Measurements from ENCODE around the gene MAD1L1.
"Not testable (repeated sequence)": the region's sequence is repeated elsewhere in the genome, so short reads cannot be mapped to it uniquely, and the experiment has no call there.

Gene MAD1L1

GRCh38 chr7:1825647-1825896 is 407.2 kb downstream of the MAD1L1 start:
- DNase-seq (ENCODE audit: low read depth in 1 of 2, low spot score in 1 of 2): not testable (repeated sequence)

GRCh38 chr7:1824882-1825646 is 407.7 kb downstream of the MAD1L1 start:
- not testable (repeated sequence) for DNase-seq (ENCODE audit: low read depth in 1 of 2, low spot score in 1 of 2)

GRCh38 chr7:1824151-1824881 is 408.4 kb downstream of the MAD1L1 start:
- DNase-seq (ENCODE audit: low read depth in 1 of 2, low spot score in 1 of 2): not testable (repeated sequence)

- DNase-seq (ENCODE audit: low read depth in 1 of 2, low spot score in 1 of 2): no peak
Measured at GRCh38 chr7:1823376-1824150, 409.2 kb downstream of the MAD1L1 start.

- no peak for DNase-seq (ENCODE audit: low read depth in 1 of 2, low spot score in 1 of 2)
Measured at GRCh38 chr7:1819259-1819841, 413.4 kb downstream of the MAD1L1 start.

- DNase-seq (ENCODE audit: low read depth in 1 of 2, low spot score in 1 of 2): no peak
Measured at GRCh38 chr7:1818575-1819258, 414.0 kb downstream of the MAD1L1 start.

- no peak for DNase-seq (ENCODE audit: low read depth in 1 of 2, low spot score in 1 of 2)
Measured at GRCh38 chr7:1817061-1817712, 415.6 kb downstream of the MAD1L1 start.

GRCh38 chr7:1816451-1816850 is 416.3 kb downstream of the MAD1L1 start:
- DNase-seq (ENCODE audit: low read depth in 1 of 2, low spot score in 1 of 2): not testable (repeated sequence)

GRCh38 chr7:1815551-1816281 is 417.0 kb downstream of the MAD1L1 start:
- DNase-seq (ENCODE audit: low read depth in 1 of 2, low spot score in 1 of 2): not testable (repeated sequence)

GRCh38 chr7:1815051-1815481 is 417.7 kb downstream of the MAD1L1 start:
- DNase-seq (ENCODE audit: low read depth in 1 of 2, low spot score in 1 of 2): no peak

GRCh38 chr7:1814089-1814811 is 418.5 kb downstream of the MAD1L1 start:
- DNase-seq (ENCODE audit: low read depth in 1 of 2, low spot score in 1 of 2): no peak

GRCh38 chr7:1813394-1814088 is 419.2 kb downstream of the MAD1L1 start:
- no peak for DNase-seq (ENCODE audit: low read depth in 1 of 2, low spot score in 1 of 2)

GRCh38 chr7:1812509-1813393 is 420.0 kb downstream of the MAD1L1 start:
- DNase-seq (ENCODE audit: low read depth in 1 of 2, low spot score in 1 of 2): no peak

GRCh38 chr7:1811850-1812508 is 420.8 kb downstream of the MAD1L1 start:
- no peak for DNase-seq (ENCODE audit: low read depth in 1 of 2, low spot score in 1 of 2)

- no peak for DNase-seq (ENCODE audit: low read depth in 1 of 2, low spot score in 1 of 2)
Measured at GRCh38 chr7:1810961-1811849, 421.5 kb downstream of the MAD1L1 start.

GRCh38 chr7:1810521-1810920 is 422.2 kb downstream of the MAD1L1 start:
- no peak for DNase-seq (ENCODE audit: low read depth in 1 of 2, low spot score in 1 of 2)

All from activated T-helper 1 cell treated with anti-CD3 and anti-CD28 coated beads, Interleukin-2, amount 50 U/mL, for 16 hours (primary cell).